ENCODE results near the gene PRKCA.
"Not testable (repeated sequence)": the region's sequence is repeated elsewhere in the genome, so short reads cannot be mapped to it uniquely, and the experiment has no call there.

PRKCA gene

DNA sequence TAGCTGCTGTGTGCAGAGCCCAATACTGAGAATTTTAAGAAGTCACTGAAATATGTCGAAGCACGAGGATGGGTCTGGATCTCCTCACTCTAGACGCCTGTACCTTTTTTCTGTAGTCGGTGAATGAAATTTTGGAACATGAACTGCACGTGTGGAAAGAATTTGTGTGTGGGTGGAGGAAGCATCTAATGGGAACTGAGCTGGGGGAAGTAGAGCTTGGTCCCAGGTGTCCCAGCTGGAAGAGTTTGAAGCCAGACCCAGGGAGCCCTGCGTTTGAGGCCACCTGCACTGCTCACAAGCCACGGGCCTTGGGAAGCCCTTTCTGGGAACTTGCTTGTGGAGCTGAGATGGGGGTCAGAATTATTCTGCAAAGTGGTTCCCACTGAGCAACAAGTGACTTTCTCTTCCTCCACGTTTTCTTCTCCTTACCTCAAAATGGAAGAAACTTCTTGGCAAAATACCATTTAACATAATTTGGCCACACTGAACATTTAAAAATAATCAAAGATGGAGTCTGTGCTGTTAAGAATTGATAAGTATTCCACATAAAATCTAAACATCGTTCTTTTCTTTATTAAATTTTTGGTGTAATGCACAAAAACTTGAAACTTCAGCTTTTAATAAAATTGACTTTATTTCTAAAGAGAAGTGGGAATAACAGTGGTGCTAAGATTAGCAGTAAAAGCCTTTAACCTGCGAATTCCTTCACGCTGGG lies 163.8 kb downstream of the PRKCA start:
- DNase-seq (ENCODE audit: low spot score) = no peak

DNA sequence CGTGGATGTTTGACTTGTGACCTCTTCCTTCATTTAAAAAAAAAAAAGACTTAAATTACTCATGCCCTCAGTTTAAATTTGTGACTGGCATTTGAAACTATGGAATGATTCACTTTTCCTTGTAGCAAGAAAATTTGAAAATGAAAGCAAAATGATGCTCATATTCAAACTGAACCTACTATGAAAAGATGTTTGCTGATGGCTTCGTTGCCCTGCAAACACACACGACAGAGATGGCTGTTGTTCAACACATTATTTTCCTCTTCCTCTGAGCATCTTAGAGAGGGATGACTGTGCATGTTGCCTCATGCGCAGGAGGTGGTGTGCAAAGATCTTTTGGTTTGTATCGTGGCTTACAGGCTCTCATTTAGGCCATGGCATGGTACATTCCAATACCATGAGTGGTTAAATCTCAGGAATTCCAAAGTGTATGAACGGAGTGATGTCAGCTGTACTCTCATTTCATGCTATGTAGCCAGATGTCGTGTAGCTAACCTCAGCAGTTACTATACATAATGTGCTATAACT lies 164.5 kb downstream of the PRKCA start:
- DNase-seq (ENCODE audit: low spot score) = no peak

DNA sequence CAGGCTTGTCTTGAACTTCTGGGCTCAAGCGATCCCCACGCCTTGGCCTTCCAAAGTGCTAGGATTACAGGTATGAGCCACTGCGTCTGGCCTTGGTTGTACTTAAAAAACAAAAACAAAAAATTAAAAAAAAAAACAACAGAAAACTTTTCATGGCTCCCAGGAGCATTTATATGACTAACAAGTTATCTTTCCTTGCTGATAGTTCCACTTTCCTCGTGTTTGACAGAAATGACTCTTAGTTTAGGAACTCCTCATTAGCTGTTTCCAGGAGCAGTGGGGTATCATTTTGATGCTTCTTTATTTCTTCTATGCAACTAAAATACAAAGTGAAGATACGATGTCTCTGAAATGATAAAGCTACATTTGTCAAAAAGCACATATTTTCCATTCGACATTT lies 165.4 kb downstream of the PRKCA start:
- DNase-seq (ENCODE audit: low spot score) = no peak

DNA sequence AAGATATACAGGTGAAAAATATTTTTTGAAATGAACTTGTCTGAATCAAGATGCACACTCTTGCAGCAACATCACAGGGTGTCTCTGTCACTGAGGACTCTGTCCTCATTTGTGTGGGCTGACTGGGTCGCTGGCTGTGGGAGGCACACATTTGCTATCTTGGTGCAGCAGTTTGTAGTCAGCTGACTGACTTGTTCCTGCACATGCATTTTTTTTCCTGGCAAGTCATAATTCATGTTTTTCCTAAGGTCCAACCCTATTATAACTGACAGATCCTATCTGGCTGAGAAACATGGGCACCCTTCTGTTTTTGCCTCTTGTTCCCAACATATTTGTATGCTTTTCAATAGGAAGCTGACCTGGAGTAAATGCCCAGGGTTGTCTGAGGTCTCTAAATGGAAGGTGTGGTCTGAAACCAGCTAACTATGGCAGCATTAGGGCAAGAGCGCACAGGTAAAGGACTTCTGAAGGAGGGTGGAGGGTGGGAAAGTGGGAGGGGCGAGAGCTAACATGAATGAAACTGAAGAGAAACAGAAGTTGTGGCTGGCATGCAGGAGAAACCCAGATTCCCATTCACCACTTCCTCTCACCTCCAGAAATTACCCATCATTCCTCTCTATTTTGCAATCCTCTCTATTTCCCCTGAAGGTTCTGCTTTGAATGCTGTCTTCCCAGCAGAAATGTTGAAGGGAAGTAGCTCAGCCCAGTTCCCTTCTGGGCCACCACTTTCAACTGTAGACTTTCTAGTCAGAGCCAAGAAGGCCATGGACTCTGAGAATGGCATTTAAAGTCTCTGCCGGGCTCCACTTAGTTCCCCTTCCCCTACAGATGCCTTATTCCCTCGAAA lies 166.1 kb downstream of the PRKCA start:
- no peak for DNase-seq (ENCODE audit: low spot score)

DNA sequence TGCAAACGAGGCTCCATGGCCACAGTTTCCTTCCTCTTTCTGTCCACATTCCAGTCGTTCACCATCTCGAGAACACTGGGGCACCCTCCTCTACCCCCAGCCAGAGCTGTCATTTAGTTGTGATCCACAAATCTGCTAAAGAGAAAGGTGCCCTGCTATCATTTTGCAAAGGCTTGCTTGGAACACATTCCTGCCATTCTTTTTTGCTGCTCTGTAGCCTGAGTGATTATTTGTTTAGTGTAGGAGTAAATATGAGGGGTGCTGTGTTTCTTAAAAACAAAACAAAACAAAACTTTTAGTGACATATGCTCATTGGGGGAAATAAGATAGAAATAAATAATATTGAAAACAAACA lies 166.7 kb downstream of the PRKCA start:
- DNase-seq (ENCODE audit: low spot score) = no peak

DNA sequence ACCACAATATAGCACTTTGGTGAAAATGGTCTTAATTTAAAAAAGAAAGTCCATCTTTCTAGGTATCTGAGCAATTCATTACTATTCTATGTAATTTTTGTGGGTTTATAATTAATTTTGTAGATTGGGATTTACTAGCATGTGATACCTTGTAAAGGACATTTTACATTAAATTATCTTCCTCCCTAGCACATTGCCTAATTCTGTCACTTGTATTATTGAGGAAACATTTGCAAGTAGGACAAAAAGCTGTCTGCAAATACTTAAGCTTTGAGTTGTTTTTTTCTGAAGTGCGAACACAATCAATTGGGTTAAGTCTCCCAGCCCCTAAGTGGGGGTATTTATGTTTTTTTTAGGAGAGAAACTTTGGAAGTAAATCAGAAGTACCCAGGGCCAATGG lies 167.0 kb downstream of the PRKCA start:
- DNase-seq (ENCODE audit: low spot score) = no peak

DNA sequence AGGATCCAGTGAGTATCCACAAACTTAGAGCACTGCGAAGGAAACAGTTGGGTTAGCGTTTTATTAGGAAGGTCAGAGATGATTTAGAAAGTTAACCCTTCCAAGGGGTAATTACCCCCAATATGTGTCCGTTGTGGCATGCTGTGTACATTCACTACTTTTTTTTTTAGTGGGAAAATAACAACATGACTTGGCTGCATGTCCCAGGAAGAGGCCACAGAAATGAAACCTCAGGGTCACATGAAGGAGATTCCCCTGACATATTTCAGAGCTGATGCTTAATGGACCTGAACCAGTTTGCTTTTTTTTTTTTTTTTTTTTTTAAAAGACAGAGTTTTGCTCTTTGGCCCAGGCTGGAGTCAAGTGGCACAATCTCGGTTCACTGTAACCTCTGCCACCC lies 167.5 kb downstream of the PRKCA start:
- no peak for DNase-seq (ENCODE audit: low spot score)

DNA sequence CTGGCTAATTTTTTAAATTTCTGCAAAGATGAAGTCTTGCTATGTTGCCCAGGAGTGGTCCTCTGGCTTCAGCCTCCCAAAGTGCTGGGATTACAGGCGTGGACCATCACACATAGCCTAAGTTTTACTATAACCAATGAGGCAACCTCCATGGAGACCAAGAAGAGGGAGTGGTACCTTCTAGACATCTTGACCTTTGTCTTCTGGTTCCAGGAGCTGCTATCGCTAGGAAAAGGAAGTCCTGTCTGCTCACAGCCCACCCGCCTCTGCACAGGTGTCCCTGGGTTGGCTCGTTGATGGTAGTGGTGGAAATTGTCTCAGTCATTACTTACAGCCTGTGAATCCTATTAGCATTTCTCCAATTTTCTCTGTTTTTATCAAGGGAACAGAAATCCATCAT lies 169.7 kb downstream of the PRKCA start:
- DNase-seq (ENCODE audit: low spot score) = no peak

DNA sequence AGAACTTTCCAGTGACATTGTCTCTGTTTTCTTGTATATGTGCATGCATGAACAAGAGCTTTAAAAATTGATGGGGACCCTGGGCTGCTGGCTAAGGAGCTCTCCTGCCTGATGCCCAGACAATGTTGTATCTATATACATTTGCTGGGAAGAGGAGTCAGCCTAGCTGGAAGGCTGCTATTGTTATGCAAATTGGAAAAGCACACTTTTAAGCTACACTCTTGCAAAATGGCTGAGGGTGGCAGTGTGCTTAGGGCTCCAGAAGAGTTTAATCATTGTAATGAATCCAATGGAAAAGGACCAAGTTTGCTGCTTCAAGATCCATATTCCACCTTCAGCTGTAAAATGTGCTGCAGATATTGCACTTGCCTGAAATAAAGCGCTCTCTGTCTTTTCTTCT lies 171.8 kb downstream of the PRKCA start:
- DNase-seq (ENCODE audit: low spot score) = no peak

DNA sequence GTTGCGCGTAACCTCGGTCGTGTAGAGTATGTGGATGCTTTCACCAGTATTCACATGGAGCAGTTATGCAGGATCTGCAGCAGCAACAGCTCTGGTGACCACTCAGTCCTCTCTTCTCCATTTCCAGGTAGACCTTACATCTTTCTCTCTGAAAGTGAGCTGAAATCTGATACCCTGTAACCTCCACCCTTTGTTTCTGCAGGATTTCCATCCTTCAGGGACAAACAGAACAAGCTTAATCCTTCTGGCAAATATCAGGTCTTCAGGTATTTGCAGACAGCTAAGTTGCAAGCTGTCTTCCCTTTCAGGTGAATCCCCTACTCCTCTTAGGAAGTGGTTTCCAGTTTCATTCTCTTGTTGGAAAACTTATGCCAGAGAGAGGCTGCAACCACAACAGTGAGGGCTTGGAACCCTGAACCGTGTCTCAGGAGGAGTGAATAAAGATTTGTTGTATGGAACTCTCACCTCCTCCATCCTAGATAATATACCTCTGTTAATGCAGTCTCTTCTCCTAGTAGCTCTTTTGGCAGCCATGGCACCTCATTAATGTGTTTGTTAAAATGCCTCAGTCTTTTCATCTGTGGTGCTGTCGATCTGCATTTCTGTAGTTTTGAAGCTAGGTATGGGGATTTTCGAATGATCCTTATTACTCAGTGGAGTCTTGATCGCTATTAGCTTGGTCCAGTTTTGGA lies 172.5 kb downstream of the PRKCA start:
- DNase-seq (ENCODE audit: low spot score) = no peak

DNA sequence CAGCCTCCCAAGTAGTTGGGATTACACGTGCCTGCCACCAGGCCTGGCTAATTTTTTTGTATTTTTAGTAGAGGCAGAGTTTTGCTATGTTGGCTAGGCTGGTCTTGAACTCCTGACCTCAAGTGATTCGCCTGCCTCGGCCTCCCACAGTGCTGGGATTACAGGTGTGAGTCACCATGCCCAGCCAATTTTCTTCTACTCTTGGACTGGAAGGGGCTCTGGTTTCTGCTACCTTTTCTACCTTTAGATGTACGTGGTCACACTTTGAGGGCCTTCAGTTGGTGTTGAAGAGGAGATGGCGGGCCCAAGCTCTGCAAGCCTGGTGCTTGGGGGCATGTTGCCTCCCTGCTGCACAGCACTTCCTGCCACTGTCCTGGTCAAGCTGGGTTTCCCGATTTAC lies 173.6 kb downstream of the PRKCA start:
- no peak for DNase-seq (ENCODE audit: low spot score)

DNA sequence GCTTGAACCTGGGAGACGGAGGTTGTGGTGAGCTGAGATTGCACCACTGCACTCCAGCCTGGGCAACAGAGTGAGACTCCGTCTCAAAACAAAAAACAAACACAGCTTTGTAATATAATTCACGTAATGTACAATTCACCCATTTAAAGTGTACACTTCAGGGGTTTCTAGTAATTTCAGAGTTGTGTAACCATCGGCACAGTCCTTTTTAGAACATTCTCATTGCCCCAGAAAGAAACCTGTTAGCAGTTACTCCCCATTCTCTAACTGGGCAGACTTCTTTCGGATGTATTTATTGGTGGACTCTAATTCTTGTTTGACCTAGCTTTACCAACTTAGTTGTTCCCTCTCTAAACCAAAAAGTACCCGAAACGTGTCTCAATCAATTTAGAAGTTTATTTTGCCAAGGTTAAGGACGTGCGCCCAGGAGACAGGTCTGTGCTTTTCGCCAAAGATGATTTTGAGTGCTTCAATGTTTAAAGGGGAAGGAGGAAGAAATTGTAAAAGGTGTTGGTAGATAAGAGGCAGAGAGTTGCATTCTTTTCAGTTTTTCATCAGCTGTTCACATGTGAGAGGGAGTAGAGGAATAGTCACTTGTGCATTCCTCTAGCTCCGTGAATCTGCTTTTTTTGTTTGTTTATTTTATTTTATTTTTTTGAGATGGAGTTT lies 175.3 kb downstream of the PRKCA start:
- DNase-seq (ENCODE audit: low spot score) = no peak

DNA sequence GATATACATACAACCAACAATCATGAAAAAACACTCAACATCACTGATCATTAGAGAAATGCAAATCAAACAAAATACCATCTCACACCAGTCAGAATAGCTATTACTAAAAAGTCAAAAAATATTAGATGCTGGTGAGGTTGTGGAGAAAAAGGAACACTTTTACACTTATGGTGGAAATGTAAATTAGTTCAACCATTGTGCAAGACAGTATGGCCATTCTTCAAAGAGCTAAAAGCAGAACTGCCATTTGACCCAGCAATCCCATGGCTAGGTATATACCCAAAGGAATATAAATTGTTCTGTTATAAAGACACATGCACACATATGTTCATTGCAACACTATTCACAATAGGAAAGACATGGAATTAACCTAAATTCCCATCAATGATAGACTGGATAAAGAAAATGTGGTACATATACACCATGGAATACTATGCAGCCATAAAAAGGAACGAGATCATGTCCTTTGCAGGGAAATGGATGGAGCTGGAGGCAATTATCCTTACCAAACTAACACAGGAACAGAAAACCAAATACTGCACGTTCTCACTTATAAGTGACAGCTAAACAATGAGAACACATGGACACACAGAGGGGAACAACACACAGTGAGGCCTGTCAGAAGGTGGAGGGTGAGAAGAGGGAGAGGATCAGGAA lies 176.9 kb downstream of the PRKCA start:
- not testable (repeated sequence) for DNase-seq (ENCODE audit: low spot score)

DNA sequence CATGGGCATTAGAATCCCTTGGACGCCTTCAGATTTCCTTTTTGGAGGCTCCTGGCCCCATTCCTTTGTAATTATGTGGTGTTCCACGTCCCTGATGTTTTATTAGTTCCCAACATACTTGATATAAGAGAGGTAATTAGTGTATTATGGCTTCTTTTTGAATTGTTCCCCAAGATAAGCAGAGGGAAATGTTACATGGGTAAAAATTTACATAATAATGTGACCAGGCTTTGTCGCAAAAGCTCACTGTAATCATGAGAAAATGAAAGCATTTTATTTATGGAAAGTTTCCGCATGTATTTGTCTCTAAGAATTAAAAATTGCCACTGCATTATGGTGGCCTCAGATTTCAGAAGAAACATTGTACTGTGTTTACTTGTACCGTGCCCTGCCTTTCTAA lies 177.8 kb downstream of the PRKCA start:
- DNase-seq (ENCODE audit: low spot score) = no peak

DNA sequence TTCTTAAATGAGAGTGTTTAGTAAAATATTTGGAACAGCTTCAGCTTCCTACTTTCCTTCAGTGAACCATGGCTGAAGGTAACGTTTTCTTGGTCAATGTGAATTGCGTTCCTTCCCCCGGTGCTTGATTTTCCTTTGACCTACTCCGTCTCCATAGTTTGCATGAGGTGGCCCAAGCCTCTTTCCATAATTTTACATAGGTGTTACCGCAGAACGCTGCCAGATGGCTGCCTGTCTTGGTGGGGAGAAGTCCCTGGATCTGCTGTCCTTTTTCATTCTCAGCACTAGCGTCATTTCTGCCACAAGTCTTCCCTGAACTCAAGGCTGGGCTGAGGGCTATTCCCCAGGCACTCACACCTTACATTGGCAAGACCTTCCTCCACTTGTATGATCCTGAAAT lies 178.4 kb downstream of the PRKCA start:
- no peak for DNase-seq (ENCODE audit: low spot score)

DNA sequence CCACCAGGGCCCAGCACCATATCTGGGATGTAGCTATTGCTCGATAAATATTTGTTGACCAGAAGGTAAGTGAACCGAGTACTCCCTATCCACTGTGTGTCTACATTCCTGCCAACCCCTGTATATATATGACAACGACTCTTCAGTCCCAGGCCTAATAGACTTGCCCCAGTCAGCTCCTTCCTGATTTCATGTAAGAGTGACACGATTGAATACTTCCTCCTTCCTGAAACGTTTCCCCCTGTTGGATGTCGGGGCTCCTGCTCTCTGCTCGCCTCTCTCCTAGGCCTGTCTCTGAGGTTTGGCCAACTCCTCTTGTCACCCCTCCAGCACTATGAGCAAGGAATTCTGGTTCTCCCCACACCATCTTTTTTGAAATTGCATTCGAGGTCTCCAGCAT lies 178.9 kb downstream of the PRKCA start:
- no peak for DNase-seq (ENCODE audit: low spot score)

DNA sequence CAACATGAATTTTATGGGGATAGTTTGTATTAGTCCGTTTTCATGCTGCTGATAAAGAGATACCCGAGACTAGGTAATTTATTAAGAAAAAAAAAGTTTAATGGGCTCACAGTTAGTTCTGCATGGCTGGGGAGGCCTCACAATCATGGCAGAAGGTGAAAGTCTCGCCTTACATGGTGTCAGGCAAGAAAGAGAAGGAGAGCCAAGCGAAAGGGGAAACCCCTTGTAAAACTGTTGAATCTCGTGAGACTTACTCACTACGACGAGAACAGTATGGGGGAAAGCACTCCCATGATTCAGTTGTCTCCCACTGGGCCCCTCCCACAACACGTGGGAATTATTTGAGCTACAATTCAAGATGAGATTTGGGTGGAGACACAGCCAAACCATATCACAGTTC lies 181.5 kb downstream of the PRKCA start:
- DNase-seq (ENCODE audit: low spot score) = no peak

DNA sequence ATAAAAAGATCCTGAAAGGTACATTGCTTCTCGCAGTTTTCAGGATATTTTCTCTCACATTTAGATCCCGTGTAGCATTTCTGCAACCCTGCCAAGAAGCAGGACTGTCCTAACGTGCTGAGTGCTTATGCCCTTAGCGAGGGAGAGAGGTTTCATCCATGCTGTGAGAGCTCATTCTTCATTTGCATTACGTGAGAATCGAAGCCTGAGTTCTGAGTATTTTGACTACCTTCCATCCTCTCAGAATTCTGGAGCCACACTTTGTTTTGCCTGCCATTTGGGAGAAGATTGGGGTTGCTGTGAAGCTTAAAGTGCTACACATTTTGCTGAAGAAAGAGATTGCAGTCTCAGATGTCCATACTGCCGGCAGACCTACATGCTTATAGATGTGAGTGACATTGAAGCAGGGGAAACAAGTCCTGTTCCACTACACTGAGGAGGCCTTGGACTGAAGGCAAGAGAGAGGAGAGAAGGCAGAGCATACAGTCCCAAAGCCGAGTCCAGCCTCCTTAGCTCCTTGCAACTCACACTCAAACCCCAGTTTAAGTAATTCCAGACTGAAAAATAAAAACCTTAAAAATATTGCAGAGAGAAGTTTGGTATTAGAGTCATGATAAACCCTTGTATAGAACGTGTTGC lies 183.0 kb downstream of the PRKCA start:
- DNase-seq (ENCODE audit: low spot score) = no peak

DNA sequence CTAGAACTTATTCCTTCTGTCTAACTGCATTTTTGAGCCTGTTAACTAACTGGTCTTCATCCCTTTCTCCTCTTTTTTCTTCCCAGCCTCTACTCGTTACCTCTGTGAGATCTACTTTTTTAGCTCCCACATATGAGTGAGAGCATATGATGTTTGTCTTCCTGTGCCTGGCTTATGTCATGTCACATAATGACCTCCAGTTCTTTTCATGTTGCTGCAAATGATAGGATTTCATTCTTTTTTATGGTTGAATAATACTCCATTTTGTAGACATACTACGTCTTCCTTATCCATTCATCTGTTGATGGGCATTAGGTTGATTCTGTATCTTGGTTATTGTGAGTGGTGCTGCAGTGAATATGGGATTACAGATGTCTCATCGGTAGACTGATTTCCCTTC lies 184.7 kb downstream of the PRKCA start:
- DNase-seq (ENCODE audit: low spot score) = no peak

DNA sequence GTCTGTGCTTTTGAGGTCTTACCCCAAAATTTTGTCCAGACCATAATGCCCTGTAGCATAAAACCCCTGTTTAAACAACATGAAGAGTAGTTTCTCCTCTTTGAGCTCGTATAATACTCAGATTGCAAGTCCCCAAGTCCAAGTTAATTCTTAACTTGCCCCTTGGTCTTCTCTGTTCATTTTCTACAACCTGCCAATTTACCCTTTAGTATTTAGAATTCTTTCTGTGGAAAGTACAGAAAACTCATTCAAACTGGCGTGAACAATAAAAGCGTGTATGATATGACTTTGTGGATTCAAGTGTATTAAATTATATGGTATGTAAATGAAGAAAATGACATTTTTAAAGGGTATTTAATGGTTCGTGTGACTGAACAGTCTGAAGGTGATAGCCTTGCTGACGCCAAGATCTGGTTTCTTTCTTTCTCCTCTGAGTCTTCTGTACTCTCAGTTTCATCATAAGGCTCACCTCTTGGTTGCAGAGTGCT lies 185.6 kb downstream of the PRKCA start:
- no peak for DNase-seq (ENCODE audit: low spot score)

DNA sequence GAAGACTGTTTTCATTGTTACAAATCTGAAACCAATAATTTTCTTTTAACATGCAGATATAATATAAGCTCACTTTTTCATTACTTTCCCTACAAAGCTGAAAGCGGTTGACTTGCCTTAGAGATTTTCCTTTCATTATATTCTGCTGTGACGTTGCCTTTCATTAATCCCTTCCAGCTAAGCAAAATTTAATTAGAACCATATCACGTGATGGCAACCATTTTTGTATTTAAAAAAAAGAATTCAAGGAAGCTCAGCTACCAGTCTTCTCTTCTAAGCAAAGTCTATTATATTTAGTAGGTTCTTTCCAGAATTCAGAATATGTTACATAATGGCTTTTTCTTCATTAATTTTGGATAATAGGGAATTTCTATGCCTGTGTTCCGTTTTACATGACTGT lies 186.5 kb downstream of the PRKCA start:
- no peak for DNase-seq (ENCODE audit: low spot score)
